ENCODE measurements around the gene DERL2. TPM values are rescaled to one million over a fixed set of nuclear protein-coding genes. Genes with fewer than 3 reads are reported as not detected.

Gene DERL2
- total and polyA plus RNA-seq, 2 donors (not counting 1 experiment from before 2014, with no cell fraction given), result 34.8 to 74.2 TPM

GRCh38 chr17:5509482-5509881, 23.5 kb upstream of the DERL2 start:
- Histone ChIP-seq H3K4me3 (ENCODE audit: control extremely low read depth in 1 of 5, extremely low read depth in 1 of 5, insufficient read depth in 1 of 5, low read depth in 2 of 5, low read length in 4 of 5) (no peak overlapping the region), H4K20me1 (ENCODE audit: control insufficient read depth, insufficient read depth, low read length, poor library complexity, severe bottlenecking) (no peaks in the 10 kb centered on the region), H3K4me2 (replicated peaks; ENCODE audit: low read depth, low read length, poor library complexity, severe bottlenecking) (no peak overlapping the region), H3K27me3 (replicated peaks in 1 of 4; ENCODE audit: control extremely low read depth in 1 of 4, control insufficient read depth in 3 of 4, insufficient read depth in 4 of 4, low read length in 3 of 4) (no peaks in the 10 kb centered on the region), H3K36me3 (replicated peaks in 1 of 2; ENCODE audit: control extremely low read depth in 1 of 2, control insufficient read depth in 1 of 2, extremely low read depth in 1 of 2, insufficient read depth in 2 of 2, low read length in 1 of 2) (peaks cover 2 to 38% of the 10 kb centered on the region in 2 experiments), H3K27ac (ENCODE audit: low read length in 2 of 2) (no peak overlapping the region), H2AFZ (ENCODE audit: insufficient read depth, low read depth, low read length, poor library complexity, severe bottlenecking) (no peak overlapping the region), H3K4me1 (ENCODE audit: control insufficient read depth in 2 of 2, insufficient read depth in 2 of 2, low read length in 2 of 2) (peaks cover 5 to 6% of the 10 kb centered on the region in 2 donors), H3K79me2 (ENCODE audit: control insufficient read depth, insufficient read depth, low read length) (no peaks in the 10 kb centered on the region), H3K9me3 (ENCODE audit: control extremely low read depth in 1 of 3, control insufficient read depth in 2 of 3, insufficient read depth in 1 of 3, low read length in 2 of 3) (peaks cover 0 to 4% (median 0%) of the 10 kb centered on the region in 3 donors), H3K9ac (ENCODE audit: low read length) (no peak overlapping the region)
- ATAC-seq (ENCODE audit: low read depth), result no peak
- intact Hi-C loops (cut with micrococcal nuclease), result no loop called here
- Mint-ChIP-seq H3K27me3 (no peaks in the 10 kb centered on the region), H3K9me3 (ENCODE audit: insufficient read depth) (no peaks in the 10 kb centered on the region), H3K27ac (no peak overlapping the region), H3K4me1 (peaks cover 10% of the 10 kb centered on the region), H3K4me3 (no peak overlapping the region)
- CTCF ChIA-PET, result no interaction called here
- POLR2A ChIA-PET, result no interaction called here
- TF ChIP-seq CTCF (IDR thresholded peaks at IDR 0.05) (no peak), EZH2 (IDR thresholded peaks at IDR 0.05; ENCODE audit: borderline replicate concordance, insufficient read depth, low read depth, low read length, poor library complexity, severe bottlenecking) (no peak)
- no CpG with 5 or more reads among the region's 8 CpGs for WGBS (ENCODE audit: insufficient coverage)
- no peak for DNase-seq

DNA sequence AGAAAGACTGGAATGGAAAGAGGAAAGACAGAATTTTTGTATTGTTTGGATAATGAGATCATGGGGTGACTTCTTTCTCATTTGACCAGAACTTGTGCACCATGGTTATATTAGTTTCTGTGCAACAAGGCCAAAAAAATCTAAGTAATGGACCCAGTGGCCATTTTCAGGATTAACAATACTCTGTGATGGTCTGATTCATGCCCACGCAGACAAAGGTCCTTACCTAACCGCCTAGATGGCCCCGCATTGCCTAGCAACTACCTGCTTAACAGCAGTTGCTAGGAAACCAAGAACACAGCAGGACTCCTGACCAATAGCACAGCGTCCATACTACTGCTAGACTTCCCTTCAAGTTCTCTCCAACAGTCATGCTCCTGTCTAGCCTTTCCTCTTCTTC, 22.8 kb upstream of the DERL2 start:
- no peaks in the 10 kb centered on the region for H3K27me3 Mint-ChIP-seq
- Histone ChIP-seq H3K9me3 (ENCODE audit: control extremely low read depth in 1 of 3, control insufficient read depth in 2 of 3, insufficient read depth in 1 of 3, low read length in 2 of 3) (peaks cover 0 to 4% (median 0%) of the 10 kb centered on the region in 3 donors), H3K27me3 (replicated peaks in 1 of 4; ENCODE audit: control extremely low read depth in 1 of 4, control insufficient read depth in 3 of 4, insufficient read depth in 4 of 4, low read length in 3 of 4) (no peaks in the 10 kb centered on the region), H3K79me2 (ENCODE audit: control insufficient read depth, insufficient read depth, low read length) (no peaks in the 10 kb centered on the region), H3K9ac (ENCODE audit: low read length) (no peak overlapping the region), H4K20me1 (ENCODE audit: control insufficient read depth, insufficient read depth, low read length, poor library complexity, severe bottlenecking) (no peaks in the 10 kb centered on the region), H3K4me1 (ENCODE audit: control insufficient read depth in 2 of 2, insufficient read depth in 2 of 2, low read length in 2 of 2) (peaks cover 5 to 6% of the 10 kb centered on the region in 2 donors), H3K4me2 (replicated peaks; ENCODE audit: low read depth, low read length, poor library complexity, severe bottlenecking) (no peak overlapping the region), H3K4me3 (ENCODE audit: control extremely low read depth in 1 of 5, extremely low read depth in 1 of 5, insufficient read depth in 1 of 5, low read depth in 2 of 5, low read length in 4 of 5) (no peak overlapping the region), H3K27ac (ENCODE audit: low read length in 2 of 2) (no peak overlapping the region), H2AFZ (ENCODE audit: insufficient read depth, low read depth, low read length, poor library complexity, severe bottlenecking) (no peak overlapping the region), H3K36me3 (replicated peaks in 1 of 2; ENCODE audit: control extremely low read depth in 1 of 2, control insufficient read depth in 1 of 2, extremely low read depth in 1 of 2, insufficient read depth in 2 of 2, low read length in 1 of 2) (peaks cover 2 to 32% of the 10 kb centered on the region in 2 experiments)
- TF ChIP-seq CTCF (IDR thresholded peaks at IDR 0.05) (no peak), EZH2 (IDR thresholded peaks at IDR 0.05; ENCODE audit: borderline replicate concordance, insufficient read depth, low read depth, low read length, poor library complexity, severe bottlenecking) (no peak)
- H3K4me3 Mint-ChIP-seq, result no peak overlapping the region
- POLR2A ChIA-PET, result no interaction called here
- intact Hi-C loops (cut with micrococcal nuclease), result no loop called here
- 88% methylated on average over 4 of the region's 4 CpGs for WGBS (ENCODE audit: insufficient coverage)
- H3K4me1 Mint-ChIP-seq, result peaks cover 10% of the 10 kb centered on the region
- no peaks in the 10 kb centered on the region for H3K9me3 Mint-ChIP-seq (ENCODE audit: insufficient read depth)
- DNase-seq (no peak), ATAC-seq (ENCODE audit: low read depth) (no peak)
- H3K27ac Mint-ChIP-seq, result no peak overlapping the region
- CTCF ChIA-PET, result no interaction called here

All from B cell (primary cell).